CD4-positive, alpha-beta T cell (primary cell): ENCODE results near the gene CBFA2T3. TPM values are rescaled to one million over a fixed set of nuclear protein-coding genes. Genes with fewer than 3 reads are reported as not detected.

Experiments
- ATAC-seq: fragments of 200-7000 bp; cut with Tn5 transposase; one replicate; pipeline ENCODE4 v1.10.0; 2022; ENCODE audit warnings: mild to moderate bottlenecking; ENCODE audit not compliant: poor library complexity
- CTCF ChIA-PET: fragments of 350-600 bp; sonication (Branson Sonifier 250); formaldehyde crosslinking; loops from one replicate; lab custom pipeline; 2021; ENCODE audit warnings: antibody characterized with exemption, inconsistent platforms; lab: Charles Lee
- POLR2A ChIA-PET: fragments of 350-600 bp; sonication (Branson Sonifier 250); formaldehyde crosslinking; loops from one replicate; lab custom pipeline; 2021; ENCODE audit warnings: antibody characterized with exemption, inconsistent platforms; lab: Charles Lee
- DNase-seq, 14 experiments: peaks; one replicate each; pipeline ENCODE4 v3.0.0-alpha.2; 2013 to 2020; ENCODE audit warnings: mixed read lengths in 2 of 14
- H3K27ac ChIP-seq, 2 donors: one replicate each; pipeline versions ENCODE4 v1.5.1 to v1.7.0; 2013; ENCODE audit warnings: low read length in 2 of 2, low read depth in 1 of 2, mild to moderate bottlenecking in 1 of 2
- H3K27me3 ChIP-seq, 2 experiments: 1 replicate in 1 of 2; 2 replicates in 1 of 2; pipeline versions ENCODE4 v1.6.1 to v1.7.0; 2013; ENCODE audit warnings: low read length in 2 of 2, control low read depth in 1 of 2, mild to moderate bottlenecking in 1 of 2, moderate library complexity in 1 of 2; ENCODE audit not compliant: insufficient read depth in 2 of 2, control insufficient read depth in 1 of 2
- H3K36me3 ChIP-seq: one replicate; pipeline ENCODE4 v1.6.1; 2013; ENCODE audit warnings: low read length, control low read depth; ENCODE audit not compliant: insufficient read depth
- H3K4me1 ChIP-seq: one replicate; pipeline ENCODE4 v1.6.1; 2013; ENCODE audit warnings: low read length, control low read depth; ENCODE audit not compliant: insufficient read depth
- H3K4me3 ChIP-seq: one replicate; pipeline ENCODE4 v1.5.1; 2013; ENCODE audit warnings: mild to moderate bottlenecking, low read length, moderate library complexity
- H3K9me3 ChIP-seq, 2 experiments: 1 replicate in 1 of 2; 2 replicates in 1 of 2; pipeline versions ENCODE4 v1.6.1 to v1.7.0; 2013; ENCODE audit warnings: low read length in 2 of 2, mild to moderate bottlenecking in 2 of 2, control low read depth in 1 of 2, moderate library complexity in 1 of 2; ENCODE audit not compliant: control insufficient read depth in 1 of 2, insufficient read depth in 1 of 2
- H3K27ac Mint-ChIP-seq: one replicate; pipeline ENCODE4 v1.8.0; 2020; ENCODE audit warnings: mixed read lengths
- H3K27me3 Mint-ChIP-seq: one replicate; pipeline ENCODE4 v1.8.0; 2021; ENCODE audit warnings: mixed read lengths
- H3K36me3 Mint-ChIP-seq: one replicate; pipeline ENCODE4 v1.8.0; 2021; ENCODE audit warnings: low read depth, mixed read lengths
- H3K4me1 Mint-ChIP-seq: one replicate; pipeline ENCODE4 v1.8.0; 2021; ENCODE audit warnings: low read depth, mixed read lengths
- H3K4me3 Mint-ChIP-seq: one replicate; pipeline ENCODE4 v1.8.0; 2020; ENCODE audit warnings: mild to moderate bottlenecking, mixed read lengths
- H3K9me3 Mint-ChIP-seq: one replicate; pipeline ENCODE4 v1.8.0; 2020; ENCODE audit warnings: mixed read lengths
- CTCF ChIP-seq: fragments of 200-600 bp; IDR thresholded peaks from one replicate; pipeline ENCODE4 v1.8.0; 2022; ENCODE audit warnings: antibody characterized with exemption, mild to moderate bottlenecking
- intact Hi-C, 2 experiments: fragments of 100-400 bp; cut with DNase I in 1 of 2; cut with micrococcal nuclease in 1 of 2; formaldehyde crosslinking; loops; one replicate each; pipeline versions ENCODE4 v1.15.1 to v1.9.0; 2023 to 2025; cut with DNase I, micrococcal nuclease
- total RNA-seq, 174 experiments: library from RNA in 2 of 174; stranded (reverse) in 2 of 174; gene quantifications; one replicate each; pipeline ENCODE4 v1.2.3 and lab custom pipeline; 2021 to 2026

The CBFA2T3 gene
- total RNA-seq, 2 experiments from 2014 or later: 0.80 to 1.6 TPM

- Histone ChIP-seq H3K9me3 (peaks cover 0 to 46% of the 10 kb centered on the region in 2 experiments), H3K36me3 (no peaks in the 10 kb centered on the region), H3K4me3 (no peak overlapping the region), H3K27me3 (peaks cover 31 to 35% of the 10 kb centered on the region in 2 experiments), H3K4me1 (peaks cover 15% of the 10 kb centered on the region), H3K27ac (no peak overlapping the region)
- ATAC-seq (no peak), DNase-seq (no peak)
- POLR2A ChIA-PET: no interaction called here
- CTCF ChIA-PET: no interaction called here
- Mint-ChIP-seq H3K36me3 (no peaks in the 10 kb centered on the region), H3K4me1 (peaks cover under 1% of the 10 kb centered on the region), H3K27me3 (peaks cover 27% of the 10 kb centered on the region), H3K4me3 (no peak overlapping the region), H3K9me3 (no peaks in the 10 kb centered on the region), H3K27ac (no peak overlapping the region)
- no peak for TF ChIP-seq CTCF
- intact Hi-C loops: no loop called here
Observed at GRCh38 chr16:88973007-88973410, 4.0 kb downstream of the CBFA2T3 start.

- intact Hi-C loops: no loop called here
- ATAC-seq (no peak), DNase-seq (no peak)
- Mint-ChIP-seq H3K27ac (no peak overlapping the region), H3K4me3 (no peak overlapping the region), H3K4me1 (peaks cover 7% of the 10 kb centered on the region), H3K27me3 (peaks cover 30% of the 10 kb centered on the region), H3K9me3 (no peaks in the 10 kb centered on the region), H3K36me3 (no peaks in the 10 kb centered on the region)
- ChIA-PET POLR2A (no interaction called here), CTCF (no interaction called here)
- peaks cover 30 to 35% of the 10 kb centered on the region in 2 experiments for H3K27me3 ChIP-seq
- no peak overlapping the region for H3K27ac ChIP-seq
- H3K36me3 ChIP-seq: no peaks in the 10 kb centered on the region
- no peak for TF ChIP-seq CTCF
- peaks cover 0 to 39% of the 10 kb centered on the region in 2 experiments for H3K9me3 ChIP-seq
- no peak overlapping the region for H3K4me3 ChIP-seq
- H3K4me1 ChIP-seq: peaks cover 19% of the 10 kb centered on the region
Observed at GRCh38 chr16:88972349-88972748, 4.7 kb downstream of the CBFA2T3 start.

GRCh38 chr16:88971371-88972097 is 5.5 kb downstream of the CBFA2T3 start:
- Histone ChIP-seq H3K9me3 (peaks cover 0 to 32% of the 10 kb centered on the region in 2 experiments), H3K27me3 (peaks cover 26 to 33% of the 10 kb centered on the region in 2 experiments), H3K27ac (no peak overlapping the region), H3K4me3 (no peak overlapping the region), H3K4me1 (peaks cover 22% of the 10 kb centered on the region), H3K36me3 (no peaks in the 10 kb centered on the region)
- ChIA-PET CTCF (no interaction called here), POLR2A (no interaction called here)
- Mint-ChIP-seq H3K36me3 (no peaks in the 10 kb centered on the region), H3K9me3 (no peaks in the 10 kb centered on the region), H3K4me3 (no peak overlapping the region), H3K4me1 (peaks cover 10% of the 10 kb centered on the region), H3K27ac (no peak overlapping the region), H3K27me3 (peaks cover 32% of the 10 kb centered on the region)
- no peak for TF ChIP-seq CTCF
- intact Hi-C loops: no loop called here
- DNase-seq: peak in 3 of 14 experiments; percentile 11 to 72 (median 68)
- no peak for ATAC-seq
